ENCODE results near the gene SMIM13. TPM values are rescaled to one million over a fixed set of nuclear protein-coding genes. Genes with fewer than 3 reads are reported as not detected.

The SMIM13 gene
- total RNA-seq, 4 donors from 2014 or later, result 5.3 to 7.8 (median 7.1) TPM

DNA sequence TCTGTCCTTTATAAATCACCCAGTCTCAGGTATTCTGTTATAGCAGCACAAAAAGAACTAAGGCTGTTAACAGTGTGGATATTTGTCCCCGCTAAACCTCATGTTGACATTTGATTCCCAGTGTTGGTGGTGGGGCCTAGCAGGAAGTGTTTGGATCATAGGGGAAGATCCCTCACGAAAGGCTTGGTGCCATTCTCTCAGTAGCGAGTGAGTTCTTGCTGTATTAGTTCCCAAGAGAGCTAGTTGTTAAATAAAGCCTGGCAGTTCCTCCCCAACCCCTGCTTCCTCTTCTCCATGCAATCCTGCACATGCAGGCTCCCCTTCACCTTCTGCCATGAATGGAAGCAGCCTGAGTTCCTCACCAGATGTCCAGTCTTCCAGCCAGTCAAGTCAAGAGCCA lies 47.7 kb downstream of the SMIM13 start:
- no peak for TF ChIP-seq CTCF (IDR thresholded peaks at IDR 0.05)
- no peak for TF ChIP-seq POLR2A (IDR thresholded peaks at IDR 0.05)
- intact Hi-C loops (cut with DNase I), result loop anchor here (10.0 kb wide), 1 partner anchor 434 kb away; no protein-coding TSS in a partner anchor
- whole genome bisulfite sequencing, 2 donors, result 83 to 90% methylated on average over 3 of the region's 3 CpGs

DNA sequence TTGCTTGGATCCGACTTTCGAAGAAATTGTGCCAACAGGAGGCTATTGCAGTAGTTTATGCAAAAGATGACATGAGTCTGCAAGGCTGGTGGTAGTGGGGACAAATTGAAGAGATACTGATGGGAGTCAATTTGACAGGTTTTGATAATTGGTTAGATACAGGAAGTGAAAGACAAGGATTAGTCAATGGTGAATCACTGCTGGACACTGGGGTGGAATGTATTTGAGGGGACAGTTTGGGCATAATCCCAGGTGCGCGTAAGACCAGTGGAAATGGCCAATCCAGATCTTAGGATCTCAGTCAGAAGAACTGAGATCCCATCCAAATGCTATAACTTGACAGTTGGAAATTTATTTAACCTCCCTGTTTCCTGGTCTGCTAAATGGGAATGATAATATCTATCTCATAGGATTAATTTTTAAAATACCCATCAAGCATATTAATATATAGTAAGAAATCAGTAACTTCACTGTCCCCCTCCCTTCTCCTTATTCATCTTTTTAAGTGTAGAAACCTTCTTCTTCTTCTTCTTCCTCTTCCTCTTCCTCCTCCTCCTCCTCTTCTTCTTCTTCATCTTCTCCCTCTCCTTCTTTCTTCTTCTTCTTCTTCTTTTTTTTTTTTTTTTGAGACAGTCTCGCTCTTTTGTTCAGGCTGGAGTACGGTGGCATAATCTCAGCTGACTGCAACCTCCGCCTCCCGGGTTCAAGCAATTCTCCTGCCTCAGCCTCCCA lies 48.8 kb downstream of the SMIM13 start:
- intact Hi-C loops (cut with DNase I), result loop anchor here (10.0 kb wide), 1 partner anchor 432 kb away; no protein-coding TSS in a partner anchor
- TF ChIP-seq CTCF (IDR thresholded peaks at IDR 0.05), result no peak
- no peak for TF ChIP-seq POLR2A (IDR thresholded peaks at IDR 0.05)
- H3K4me3 ChIP-seq (replicated peaks in 1 of 3), result no peak overlapping the region
- H3K27ac ChIP-seq, result no peak overlapping the region
- H3K9me3 ChIP-seq, result no peaks in the 10 kb centered on the region
- H3K27me3 ChIP-seq, result no peaks in the 10 kb centered on the region
- H3K4me1 ChIP-seq, result no peaks in the 10 kb centered on the region
- DNase-seq, result no peak
- H3K36me3 ChIP-seq, result no peaks in the 10 kb centered on the region
- WGBS, 2 donors, result 94 to 97% methylated on average over 8 of the region's 8 CpGs

More for the DNA sequence above, 47.7 kb downstream of the SMIM13 start:
- Histone ChIP-seq H3K4me1 (no peaks in the 10 kb centered on the region), H3K4me3 (replicated peaks in 1 of 3) (no peak overlapping the region), H3K36me3 (no peaks in the 10 kb centered on the region), H3K27me3 (no peaks in the 10 kb centered on the region), H3K27ac (no peak overlapping the region), H3K9me3 (no peaks in the 10 kb centered on the region)
- DNase-seq, result no peak

DNA sequence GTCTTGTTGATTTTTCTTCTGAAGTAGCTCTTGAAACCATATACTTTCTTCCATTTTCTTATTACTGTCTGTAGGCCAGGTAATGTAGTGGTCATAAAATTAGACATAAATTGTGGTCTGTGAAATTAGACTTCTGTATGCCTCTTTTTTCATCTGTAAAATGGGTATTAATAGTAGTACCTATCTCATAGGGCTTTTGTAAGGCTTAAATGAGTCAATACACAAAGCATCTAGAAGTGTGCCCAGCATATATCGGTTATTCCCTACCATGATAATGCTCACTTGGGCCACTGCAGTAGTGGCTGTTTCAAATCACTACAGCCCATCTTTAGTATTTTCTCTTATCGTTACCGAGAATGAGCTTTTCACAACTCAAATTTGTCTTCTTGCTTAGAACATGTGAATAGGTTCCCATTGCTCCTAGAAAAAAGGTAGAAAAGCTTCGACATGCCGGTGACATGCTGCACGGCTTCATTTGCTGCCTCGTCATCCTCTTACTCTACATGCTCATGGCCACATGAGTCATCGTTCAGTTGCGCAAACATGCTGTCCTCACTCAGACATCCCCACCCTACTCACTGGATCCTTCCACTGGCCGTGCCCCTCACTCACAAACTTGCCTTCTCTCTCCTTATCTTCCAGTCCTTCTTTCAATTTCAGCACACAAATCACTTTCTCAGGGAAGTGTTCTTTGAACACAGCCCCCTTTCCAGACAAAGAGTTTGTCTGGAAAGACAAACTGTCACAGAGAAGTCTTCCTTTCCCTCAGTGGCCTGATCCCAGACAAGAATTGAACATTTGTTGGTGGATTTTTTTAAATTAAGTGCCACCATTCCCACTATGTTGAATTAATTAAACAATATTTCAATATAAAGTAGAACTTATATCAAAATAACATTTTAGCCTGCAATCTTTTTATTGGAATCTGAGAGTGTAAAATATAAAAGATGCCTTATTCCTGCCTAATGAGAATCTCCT lies 50.0 kb downstream of the SMIM13 start:
- Histone ChIP-seq H3K9me3 (no peaks in the 10 kb centered on the region), H3K27me3 (no peaks in the 10 kb centered on the region), H3K4me1 (no peaks in the 10 kb centered on the region), H3K36me3 (no peaks in the 10 kb centered on the region), H3K4me3 (replicated peaks in 1 of 3) (no peak overlapping the region), H3K27ac (no peak overlapping the region)
- TF ChIP-seq CTCF (IDR thresholded peaks at IDR 0.05) (no peak), POLR2A (IDR thresholded peaks at IDR 0.05) (no peak)
- intact Hi-C loops (cut with DNase I), result loop anchor here (2.0 to 10.0 kb wide), 2 partner anchors 355 to 431 kb away; no protein-coding TSS in a partner anchor
- DNase-seq, result peak; percentile 8 to 19
- WGBS, 2 donors, result 90 to 94% methylated on average over 10 of the region's 10 CpGs

DNA sequence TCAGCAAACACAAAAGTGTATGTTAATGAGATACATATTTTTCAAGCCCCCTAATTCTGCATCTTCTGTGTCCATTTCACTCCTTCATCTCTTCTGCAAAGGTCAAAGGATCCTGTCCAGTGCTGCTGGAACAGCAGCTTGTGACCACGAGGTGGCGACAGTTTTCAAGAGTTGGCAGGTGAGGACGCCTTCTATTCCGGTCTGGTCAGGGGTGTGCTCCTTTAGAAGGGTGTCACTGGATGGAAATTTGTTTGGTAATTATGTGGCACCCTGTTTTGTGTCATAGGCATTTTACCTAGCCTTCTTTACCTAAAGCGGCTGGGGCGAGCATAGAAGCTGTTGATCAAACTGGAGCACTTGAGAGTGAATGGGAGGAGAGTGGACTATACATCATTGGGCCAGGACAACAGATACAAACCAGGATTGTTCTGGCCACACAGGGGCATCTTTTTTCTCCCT lies 50.8 kb downstream of the SMIM13 start:
- Histone ChIP-seq H3K4me1 (no peaks in the 10 kb centered on the region), H3K27me3 (no peaks in the 10 kb centered on the region), H3K36me3 (no peaks in the 10 kb centered on the region), H3K4me3 (replicated peaks in 1 of 3) (no peak overlapping the region), H3K9me3 (no peaks in the 10 kb centered on the region), H3K27ac (no peak overlapping the region)
- peak; percentile 77 to 85 for DNase-seq
- intact Hi-C loops (cut with DNase I), result loop anchor here (2.0 to 10.0 kb wide), 2 partner anchors 354 to 430 kb away; no protein-coding TSS in a partner anchor
- no peak for TF ChIP-seq POLR2A (IDR thresholded peaks at IDR 0.05)
- peak; percentile 69 to 99 (median 90) for TF ChIP-seq CTCF (IDR thresholded peaks at IDR 0.05)
- 12 to 18% methylated on average over 6 of the region's 6 CpGs for WGBS, 2 donors
